Measurements from ENCODE around the gene SIGLEC1. TPM values are rescaled to one million over a fixed set of nuclear protein-coding genes. Genes with fewer than 3 reads are reported as not detected.

Gene SIGLEC1
- total and polyA plus RNA-seq, 10 of the 15 experiments (the other 5 are each of a cell fraction or from before 2014, with no cell fraction given), result 0.05 TPM; not detected in 9

DNA sequence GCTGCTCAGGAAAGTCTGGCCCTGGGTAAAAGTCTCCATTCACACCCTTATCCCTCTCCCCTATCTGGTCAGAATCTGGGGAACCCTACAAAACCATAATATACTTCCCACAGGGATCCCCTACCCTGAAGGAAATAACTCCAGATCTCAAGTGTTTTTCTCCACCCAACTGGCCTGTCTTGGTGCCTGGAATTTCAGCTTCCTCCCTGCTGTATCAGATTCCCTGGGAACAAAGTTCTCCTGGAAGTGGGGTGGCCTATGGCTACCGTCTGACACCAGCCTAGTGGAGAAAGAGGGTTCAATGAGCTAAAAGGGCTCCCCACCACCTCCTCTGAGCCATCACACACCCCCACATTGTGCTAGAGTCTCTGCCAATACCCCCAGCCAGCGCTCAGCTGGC is 35.1 kb upstream of the SIGLEC1 start (continued):
- TF ChIP-seq RELB (IDR thresholded peaks at IDR 0.05; ENCODE audit: low read depth), result no peak
- TF ChIP-seq NFXL1 (IDR thresholded peaks at IDR 0.05; ENCODE audit: borderline replicate concordance), result no peak
- TF ChIP-seq, protein P1, sequence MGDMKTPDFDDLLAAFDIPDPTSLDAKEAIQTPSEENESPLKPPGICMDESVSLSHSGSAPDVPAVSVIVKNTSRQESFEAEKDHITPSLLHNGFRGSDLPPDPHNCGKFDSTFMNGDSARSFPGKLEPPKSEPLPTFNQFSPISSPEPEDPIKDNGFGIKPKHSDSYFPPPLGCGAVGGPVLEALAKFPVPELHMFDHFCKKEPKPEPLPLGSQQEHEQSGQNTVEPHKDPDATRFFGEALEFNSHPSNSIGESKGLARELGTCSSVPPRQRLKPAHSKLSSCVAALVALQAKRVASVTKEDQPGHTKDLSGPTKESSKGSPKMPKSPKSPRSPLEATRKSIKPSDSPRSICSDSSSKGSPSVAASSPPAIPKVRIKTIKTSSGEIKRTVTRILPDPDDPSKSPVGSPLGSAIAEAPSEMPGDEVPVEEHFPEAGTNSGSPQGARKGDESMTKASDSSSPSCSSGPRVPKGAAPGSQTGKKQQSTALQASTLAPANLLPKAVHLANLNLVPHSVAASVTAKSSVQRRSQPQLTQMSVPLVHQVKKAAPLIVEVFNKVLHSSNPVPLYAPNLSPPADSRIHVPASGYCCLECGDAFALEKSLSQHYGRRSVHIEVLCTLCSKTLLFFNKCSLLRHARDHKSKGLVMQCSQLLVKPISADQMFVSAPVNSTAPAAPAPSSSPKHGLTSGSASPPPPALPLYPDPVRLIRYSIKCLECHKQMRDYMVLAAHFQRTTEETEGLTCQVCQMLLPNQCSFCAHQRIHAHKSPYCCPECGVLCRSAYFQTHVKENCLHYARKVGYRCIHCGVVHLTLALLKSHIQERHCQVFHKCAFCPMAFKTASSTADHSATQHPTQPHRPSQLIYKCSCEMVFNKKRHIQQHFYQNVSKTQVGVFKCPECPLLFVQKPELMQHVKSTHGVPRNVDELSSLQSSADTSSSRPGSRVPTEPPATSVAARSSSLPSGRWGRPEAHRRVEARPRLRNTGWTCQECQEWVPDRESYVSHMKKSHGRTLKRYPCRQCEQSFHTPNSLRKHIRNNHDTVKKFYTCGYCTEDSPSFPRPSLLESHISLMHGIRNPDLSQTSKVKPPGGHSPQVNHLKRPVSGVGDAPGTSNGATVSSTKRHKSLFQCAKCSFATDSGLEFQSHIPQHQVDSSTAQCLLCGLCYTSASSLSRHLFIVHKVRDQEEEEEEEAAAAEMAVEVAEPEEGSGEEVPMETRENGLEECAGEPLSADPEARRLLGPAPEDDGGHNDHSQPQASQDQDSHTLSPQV (IDR thresholded peaks at IDR 0.05), result no peak
- TF ChIP-seq SPI1 (IDR thresholded peaks at IDR 0.05; ENCODE audit: borderline replicate concordance, insufficient read depth, low read depth, low read length), result no peak

- ChIA-PET RAD21 (ENCODE audit: unreplicated experiment) (interaction anchor here (1.0 to 1.6 kb wide), 3 partner anchors 22 to 182 kb away, joined by 3 read pairs; partner anchors contain the start of genes ADISSP and CENPB), CTCF (interaction anchor here (0.6 to 2.4 kb wide), 6 partner anchors 22 to 339 kb away, joined by 3 to 8 read pairs (median 4); partner anchors contain the start of genes ADISSP and AP5S1), POLR2A (interaction anchor here (1.2 kb wide), 1 partner anchor 23 kb away, joined by 4 read pairs; the partner anchor contains the start of gene ADISSP), SMC1A (ENCODE audit: uncharacterized antibody, unreplicated experiment) (no interaction called here)
- no peaks in the 10 kb centered on the region for H3K36me3 ChIP-seq (ENCODE audit: control insufficient read depth in 2 of 2, insufficient read depth in 2 of 2, low read length in 1 of 2)
- no peaks in the 10 kb centered on the region for H4K20me1 ChIP-seq (ENCODE audit: control insufficient read depth, insufficient read depth)
- FAIRE-seq (no peak), ATAC-seq (no peak), DNase-seq (ENCODE audit: low read depth, low spot score) (no peak)
- intact Hi-C loops (cut with micrococcal nuclease; ENCODE audit: unreplicated experiment) (no loop called here), in situ Hi-C loops (cut with MboI) (no loop called here)
- no peaks in the 10 kb centered on the region for H3K79me2 ChIP-seq (ENCODE audit: control insufficient read depth, insufficient read depth, low read length)
- no peak overlapping the region for H3K9ac ChIP-seq (ENCODE audit: control insufficient read depth, insufficient read depth, low read length)
- no peaks in the 10 kb centered on the region for H3K4me1 ChIP-seq (ENCODE audit: control insufficient read depth, insufficient read depth, low read length)
- no peaks in the 10 kb centered on the region for H3K9me3 ChIP-seq (replicated peaks; ENCODE audit: control insufficient read depth, insufficient read depth, low read length)
- no peaks in the 10 kb centered on the region for H3K27me3 ChIP-seq (replicated peaks in 1 of 2; ENCODE audit: control insufficient read depth in 2 of 2, insufficient read depth in 2 of 2, low read length in 1 of 2)
- no peak overlapping the region for H3K4me3 ChIP-seq
- WGBS (ENCODE audit: insufficient coverage, insufficient replicate concordance, low lambda C conversion rate, missing lambda C conversion rate), result 74% methylated on average over 11 of the region's 11 CpGs
- TF ChIP-seq CREM (IDR thresholded peaks at IDR 0.05; ENCODE audit: low read depth) (no peak), FOS (IDR thresholded peaks at IDR 0.05; ENCODE audit: borderline replicate concordance, extremely low read depth, insufficient read length) (no peak), NRF1 (conservative IDR thresholded peaks at IDR 0.05; ENCODE audit: low read depth, low read length) (no peak)
- no peak overlapping the region for H3K4me2 ChIP-seq (ENCODE audit: control insufficient read depth, insufficient read depth)
- H3K27ac ChIP-seq (ENCODE audit: control insufficient read depth, insufficient read depth), result no peak overlapping the region
- no peak overlapping the region for H2AFZ ChIP-seq (ENCODE audit: control insufficient read depth, low read depth, low read length)
- BruUV-seq (replicated peaks), result no TSS peak
Observed at GRCh38 chr20:3745686-3746173, 33.3 kb upstream of the SIGLEC1 start.
